ENCODE measurements around the gene OR52A1. TPM values are rescaled to one million over a fixed set of nuclear protein-coding genes. Genes with fewer than 3 reads are reported as not detected.
A peak's percentile ranks its signal among the peaks of the same experiment; 100 is the strongest.

OR52A1 gene
- total and polyA plus RNA-seq, 9 of the 15 experiments (the other 6 are each of a cell fraction or from before 2014, with no cell fraction given), result under 0.01 to 0.33 (median 0.13) TPM; not detected in 3

GRCh38 chr11:5153574-5154431, 754 bp downstream of the OR52A1 start (continued):
- TF ChIP-seq TCF7 (IDR thresholded peaks at IDR 0.05; ENCODE audit: borderline replicate concordance) (no peak), ERF (CRISPR knock-in tag; IDR thresholded peaks at IDR 0.05) (no peak), HSF4 (CRISPR knock-in tag; IDR thresholded peaks at IDR 0.05; ENCODE audit: borderline replicate concordance) (no peak), SRF (CRISPR knock-in tag; IDR thresholded peaks at IDR 0.05) (no peak), ZNF184 (CRISPR knock-in tag; IDR thresholded peaks at IDR 0.05) (no peak), ATF4 (CRISPR knock-in tag; IDR thresholded peaks at IDR 0.05) (no peak), GATAD2B (IDR thresholded peaks at IDR 0.05; ENCODE audit: borderline replicate concordance) (0 out of 2 replicates have a peak, but pooled peaks have one; percentile 13), ZFP1 (CRISPR knock-in tag; IDR thresholded peaks at IDR 0.05) (no peak), RNF2 (IDR thresholded peaks at IDR 0.05) (no peak), ZBTB49 (CRISPR knock-in tag; IDR thresholded peaks at IDR 0.05; ENCODE audit: borderline replicate concordance) (no peak), ZNF76 (CRISPR knock-in tag; IDR thresholded peaks at IDR 0.05; ENCODE audit: borderline replicate concordance) (no peak), ELF1 (tag; IDR thresholded peaks at IDR 0.05) (peak; percentile 66), HDGF (IDR thresholded peaks at IDR 0.05) (no peak), ARHGAP35 (IDR thresholded peaks at IDR 0.05; ENCODE audit: partially characterized antibody) (no peak), HEY1 (CRISPR knock-in tag; IDR thresholded peaks at IDR 0.05; ENCODE audit: borderline replicate concordance) (no peak), ZNF695 (CRISPR knock-in tag; IDR thresholded peaks at IDR 0.05) (no peak), CBFA2T3 (IDR thresholded peaks at IDR 0.05) (peak; percentile 52), MITF (IDR thresholded peaks at IDR 0.05) (no peak), THRB (CRISPR knock-in tag; conservative IDR thresholded peaks at IDR 0.05) (no peak)
